Measurements from ENCODE around the gene TTLL10. TPM values are rescaled to one million over a fixed set of nuclear protein-coding genes. Genes with fewer than 3 reads are reported as not detected.

Gene TTLL10
- total RNA-seq, 1 donor from 2014 or later, result not detected

- Mint-ChIP-seq H3K4me1 (ENCODE audit: low read depth, unreplicated experiment) (peaks cover 5% of the 10 kb centered on the region), H3K27ac (ENCODE audit: unreplicated experiment) (no peak overlapping the region), H3K9me3 (ENCODE audit: unreplicated experiment) (no peaks in the 10 kb centered on the region), H3K27me3 (ENCODE audit: low read depth, unreplicated experiment) (peaks cover 6% of the 10 kb centered on the region), H3K36me3 (ENCODE audit: low read depth, unreplicated experiment) (no peaks in the 10 kb centered on the region), H3K4me3 (ENCODE audit: unreplicated experiment) (no peak overlapping the region)
- no peak for FAIRE-seq
- peaks cover 27% of the 10 kb centered on the region for H3K4me1 ChIP-seq (ENCODE audit: insufficient read depth, low read length)
- H3K27ac ChIP-seq (ENCODE audit: low read depth, low read length), result no peak overlapping the region
- H3K4me3 ChIP-seq (ENCODE audit: insufficient read depth, low read depth, low read length), result no peak overlapping the region
- H3K4me2 ChIP-seq (ENCODE audit: low read length), result no peak overlapping the region
- no peak overlapping the region for H3K9ac ChIP-seq (ENCODE audit: low read length)
- no peaks in the 10 kb centered on the region for H3K36me3 ChIP-seq (ENCODE audit: insufficient read depth, low read length)
- peaks cover 3% of the 10 kb centered on the region for H3K27me3 ChIP-seq (ENCODE audit: insufficient read depth, low read length)
- DNase-seq (ENCODE audit: low read depth), result no peak
- no peaks in the 10 kb centered on the region for H3K9me3 ChIP-seq (ENCODE audit: insufficient read depth, low read depth, low read length)
- no peaks in the 10 kb centered on the region for H3K79me2 ChIP-seq (ENCODE audit: insufficient read depth, low read length)
- no peak for TF ChIP-seq EZH2 (IDR thresholded peaks at IDR 0.05; ENCODE audit: insufficient read depth, low read length)
- TF ChIP-seq, protein P1, sequence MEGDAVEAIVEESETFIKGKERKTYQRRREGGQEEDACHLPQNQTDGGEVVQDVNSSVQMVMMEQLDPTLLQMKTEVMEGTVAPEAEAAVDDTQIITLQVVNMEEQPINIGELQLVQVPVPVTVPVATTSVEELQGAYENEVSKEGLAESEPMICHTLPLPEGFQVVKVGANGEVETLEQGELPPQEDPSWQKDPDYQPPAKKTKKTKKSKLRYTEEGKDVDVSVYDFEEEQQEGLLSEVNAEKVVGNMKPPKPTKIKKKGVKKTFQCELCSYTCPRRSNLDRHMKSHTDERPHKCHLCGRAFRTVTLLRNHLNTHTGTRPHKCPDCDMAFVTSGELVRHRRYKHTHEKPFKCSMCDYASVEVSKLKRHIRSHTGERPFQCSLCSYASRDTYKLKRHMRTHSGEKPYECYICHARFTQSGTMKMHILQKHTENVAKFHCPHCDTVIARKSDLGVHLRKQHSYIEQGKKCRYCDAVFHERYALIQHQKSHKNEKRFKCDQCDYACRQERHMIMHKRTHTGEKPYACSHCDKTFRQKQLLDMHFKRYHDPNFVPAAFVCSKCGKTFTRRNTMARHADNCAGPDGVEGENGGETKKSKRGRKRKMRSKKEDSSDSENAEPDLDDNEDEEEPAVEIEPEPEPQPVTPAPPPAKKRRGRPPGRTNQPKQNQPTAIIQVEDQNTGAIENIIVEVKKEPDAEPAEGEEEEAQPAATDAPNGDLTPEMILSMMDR (IDR thresholded peaks at IDR 0.05; ENCODE audit: insufficient read depth, low read depth, low read length), result no peak
- H2AFZ ChIP-seq (ENCODE audit: low read depth, low read length), result no peak overlapping the region
- no peaks in the 10 kb centered on the region for H4K20me1 ChIP-seq (ENCODE audit: insufficient read depth, low read length)
Measured at GRCh38 chr1:1204425-1204920, 30.8 kb downstream of the TTLL10 start.

DNA sequence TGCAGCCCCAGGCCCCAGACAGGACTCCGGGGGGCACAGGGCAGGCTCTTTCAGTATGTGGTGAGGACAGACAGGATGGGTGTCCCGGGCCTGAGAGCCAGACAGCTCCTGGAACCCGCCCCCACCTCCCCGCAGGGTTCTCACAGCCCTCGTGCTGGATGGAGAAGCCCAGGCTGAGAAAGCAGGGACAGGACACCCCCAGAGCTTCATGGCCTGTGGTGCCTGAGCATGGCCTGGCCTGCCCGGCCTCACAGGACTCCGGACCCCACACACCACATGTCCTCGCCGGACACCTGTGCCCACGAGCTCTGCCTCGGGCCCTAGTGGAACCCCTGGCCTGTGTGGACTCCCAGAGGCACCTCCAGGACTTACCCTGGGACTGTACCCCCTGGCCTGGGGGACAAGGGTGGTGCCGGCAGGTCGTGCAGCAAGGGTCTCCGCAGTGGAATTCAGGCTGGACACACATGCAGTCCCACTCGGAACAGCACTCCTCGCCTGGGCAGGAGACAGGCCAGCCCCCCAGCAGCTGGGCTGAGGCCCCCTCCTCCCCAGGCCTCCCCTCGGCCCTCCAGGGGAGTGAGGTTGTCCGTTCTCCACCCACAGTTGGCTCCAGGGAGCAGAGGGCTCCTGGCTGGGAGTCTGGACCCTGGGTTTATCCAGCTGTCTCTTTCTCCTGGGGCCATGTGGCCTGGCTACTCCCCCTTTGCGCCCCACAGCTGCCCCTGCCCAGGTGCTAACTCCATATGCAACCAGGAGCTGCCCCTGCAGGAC lies 31.5 kb downstream of the TTLL10 start:
- H3K4me1 Mint-ChIP-seq (ENCODE audit: low read depth, unreplicated experiment), result peaks cover 5% of the 10 kb centered on the region
- Histone ChIP-seq H3K36me3 (ENCODE audit: insufficient read depth, low read length) (no peaks in the 10 kb centered on the region), H3K4me1 (ENCODE audit: insufficient read depth, low read length) (peaks cover 27% of the 10 kb centered on the region), H3K27ac (ENCODE audit: low read depth, low read length) (no peak overlapping the region), H3K9ac (ENCODE audit: low read length) (no peak overlapping the region), H3K4me3 (ENCODE audit: insufficient read depth, low read depth, low read length) (no peak overlapping the region), H3K4me2 (ENCODE audit: low read length) (no peak overlapping the region), H2AFZ (ENCODE audit: low read depth, low read length) (no peak overlapping the region), H4K20me1 (ENCODE audit: insufficient read depth, low read length) (no peaks in the 10 kb centered on the region), H3K27me3 (ENCODE audit: insufficient read depth, low read length) (peaks cover 3% of the 10 kb centered on the region), H3K79me2 (ENCODE audit: insufficient read depth, low read length) (no peaks in the 10 kb centered on the region), H3K9me3 (ENCODE audit: insufficient read depth, low read depth, low read length) (no peaks in the 10 kb centered on the region)
- H3K27ac Mint-ChIP-seq (ENCODE audit: unreplicated experiment), result no peak overlapping the region
- no peaks in the 10 kb centered on the region for H3K36me3 Mint-ChIP-seq (ENCODE audit: low read depth, unreplicated experiment)
- H3K9me3 Mint-ChIP-seq (ENCODE audit: unreplicated experiment), result no peaks in the 10 kb centered on the region
- no peak overlapping the region for H3K4me3 Mint-ChIP-seq (ENCODE audit: unreplicated experiment)
- peaks cover 2% of the 10 kb centered on the region for H3K27me3 Mint-ChIP-seq (ENCODE audit: low read depth, unreplicated experiment)
- FAIRE-seq, result no peak
- TF ChIP-seq EZH2 (IDR thresholded peaks at IDR 0.05; ENCODE audit: insufficient read depth, low read length), result no peak
- TF ChIP-seq, protein P1 (IDR thresholded peaks at IDR 0.05; ENCODE audit: insufficient read depth, low read depth, low read length), result no peak
- no peak for DNase-seq (ENCODE audit: low read depth)

All from astrocyte (in vitro differentiated cells and primary cell).